GM18867 (cell line): ENCODE results near the gene UCP1.
A peak's percentile ranks its signal among the peaks of the same experiment; 100 is the strongest.

Experiments used
- ATAC-seq: cut with Tn5 transposase; IDR thresholded peaks from one replicate; pipeline ENCODE4 v1.9.1; 2021; ENCODE audit warnings: mild to moderate bottlenecking, moderate library complexity; ENCODE audit not compliant: unreplicated experiment

Gene UCP1

GRCh38 chr4:140568507-140569306 is at the start of gene UCP1:
UCP1 (minus strand) TSS chr4:140568961; CDS start chr4:140568729, 232 bp downstream.
- no peak for ATAC-seq

DNA sequence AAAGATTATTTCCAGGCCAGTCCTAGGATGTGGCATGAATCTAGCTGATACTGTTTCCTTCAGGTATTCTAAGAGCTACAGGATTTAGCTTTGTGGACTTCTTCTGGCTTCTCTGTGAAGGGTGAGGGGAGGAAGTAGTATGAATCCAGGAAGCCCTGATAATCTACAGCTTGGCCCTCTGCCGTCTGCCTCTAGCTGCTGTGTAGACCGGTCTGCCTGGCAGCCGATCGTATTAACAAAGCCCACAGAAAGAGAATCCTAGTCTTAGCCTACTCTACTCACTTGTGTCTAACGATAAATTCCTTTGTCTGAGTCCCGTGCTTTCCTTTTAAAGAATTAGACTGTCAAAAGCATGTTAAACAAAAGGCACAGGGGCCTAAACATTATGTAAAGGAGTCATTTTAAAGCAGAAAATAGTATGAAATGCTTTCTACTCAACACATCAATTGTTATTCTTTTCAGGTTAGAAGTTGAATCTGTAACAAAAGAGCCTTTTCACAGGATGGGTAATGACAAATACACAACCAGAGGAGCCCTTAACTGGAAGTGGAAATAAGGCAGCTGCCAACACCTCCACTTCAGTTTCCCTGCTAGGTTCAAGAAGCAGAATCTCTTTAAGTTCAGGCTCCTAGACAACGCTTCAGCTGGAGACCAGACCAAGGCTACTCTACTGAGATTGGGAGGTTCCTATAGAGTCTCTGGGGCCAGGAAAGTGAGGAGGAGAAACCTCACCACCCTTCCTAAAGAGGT is 48.9 kb upstream of the UCP1 start:
- ATAC-seq, result no peak

DNA sequence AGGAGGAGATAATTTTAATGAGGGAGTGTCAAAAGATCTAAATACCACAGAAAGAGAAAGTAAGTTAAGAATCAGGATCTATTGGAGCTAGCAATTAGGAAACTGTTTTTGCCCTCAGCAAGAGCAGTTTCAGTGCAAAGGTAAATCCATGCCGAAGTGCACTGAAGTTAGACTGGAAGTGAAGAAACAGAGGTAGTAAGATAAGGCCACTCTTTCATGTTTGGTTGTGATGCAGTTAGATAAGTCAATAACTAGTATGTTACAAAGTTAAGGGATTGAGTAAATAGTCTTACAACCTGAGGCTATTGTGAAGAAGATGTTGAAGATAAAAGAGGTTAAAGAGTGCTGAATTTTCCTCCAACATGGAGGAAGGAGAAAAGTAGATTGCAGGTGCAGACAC is 46.7 kb upstream of the UCP1 start:
- ATAC-seq, result no peak

DNA sequence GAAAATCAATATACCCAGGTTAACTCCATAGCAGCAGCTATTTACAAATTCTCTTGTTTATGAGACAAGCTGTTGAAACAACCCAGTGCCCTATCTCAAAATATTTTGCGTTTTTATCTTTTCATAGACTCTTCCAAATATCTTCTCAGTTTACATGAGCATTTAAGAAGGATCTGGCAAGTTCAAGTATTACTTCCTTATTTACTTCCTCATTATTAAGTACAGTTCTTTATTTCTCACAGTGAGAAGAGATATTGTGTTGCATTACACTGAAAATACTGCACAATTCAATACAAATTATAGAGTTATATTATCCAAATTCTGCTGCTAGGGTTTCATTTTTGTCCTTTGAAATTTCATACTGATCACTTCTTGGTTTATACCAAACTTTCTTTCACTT is 43.6 kb upstream of the UCP1 start:
- no peak for ATAC-seq

- ATAC-seq, result no peak
Measured at GRCh38 chr4:140611854-140612253, 43.1 kb upstream of the UCP1 start.

GRCh38 chr4:140609548-140610425 is 41.0 kb upstream of the UCP1 start:
- peak; percentile 88 for ATAC-seq

- no peak for ATAC-seq
Measured at GRCh38 chr4:140607852-140608251, 39.1 kb upstream of the UCP1 start.

GRCh38 chr4:140604544-140604943 is 35.8 kb upstream of the UCP1 start:
- ATAC-seq, result no peak

- ATAC-seq, result no peak
Measured at GRCh38 chr4:140603286-140603685, 34.5 kb upstream of the UCP1 start.

- ATAC-seq, result no peak
Measured at GRCh38 chr4:140602714-140603113, 34.0 kb upstream of the UCP1 start.

- no peak for ATAC-seq
Measured at GRCh38 chr4:140600408-140600807, 31.6 kb upstream of the UCP1 start.

GRCh38 chr4:140595065-140595464 is 26.3 kb upstream of the UCP1 start:
- peak; percentile 97 for ATAC-seq

GRCh38 chr4:140584439-140584838 is 15.7 kb upstream of the UCP1 start:
- no peak for ATAC-seq

- ATAC-seq, result no peak
Measured at GRCh38 chr4:140581078-140581477, 12.3 kb upstream of the UCP1 start.

- no peak for ATAC-seq
Measured at GRCh38 chr4:140579278-140579677, 10.5 kb upstream of the UCP1 start.

GRCh38 chr4:140575489-140575888 is 6.7 kb upstream of the UCP1 start:
- ATAC-seq, result no peak

DNA sequence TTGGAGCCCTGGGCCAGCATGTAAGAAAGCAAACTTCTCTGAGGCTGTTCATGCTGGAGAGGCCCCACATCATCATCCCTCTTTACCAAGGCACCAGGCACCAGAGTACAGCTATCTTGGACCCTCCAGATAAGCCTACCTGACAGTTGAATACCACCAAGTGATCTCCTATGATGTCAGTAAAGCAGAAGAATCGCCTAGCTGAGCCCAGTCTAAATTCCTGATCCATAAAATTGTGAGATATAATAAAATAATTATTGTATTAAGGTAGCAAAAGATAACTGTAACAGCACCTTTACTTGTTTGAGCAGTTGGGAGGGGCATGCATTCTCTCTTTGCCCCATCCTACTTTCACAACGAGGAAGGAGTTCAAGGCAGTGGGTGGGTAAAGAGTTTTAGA is 2.9 kb upstream of the UCP1 start:
- no peak for ATAC-seq

DNA sequence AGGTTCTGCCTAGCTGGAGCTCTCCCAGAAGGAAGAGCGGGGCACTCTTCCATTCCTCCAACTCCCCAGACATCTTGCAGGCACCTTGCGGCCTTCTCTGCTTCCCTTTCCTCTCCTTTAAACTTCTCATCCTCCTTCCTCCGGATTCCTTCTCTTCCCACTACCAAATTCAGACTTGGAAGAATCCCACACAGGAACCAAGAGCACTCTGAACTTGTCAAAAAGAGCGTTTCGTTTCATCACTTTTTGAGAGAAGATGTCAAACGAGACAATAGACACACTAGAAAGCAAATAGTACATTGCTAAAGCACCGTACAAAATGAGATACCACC is 512 bp upstream of the UCP1 start:
- no peak for ATAC-seq

DNA sequence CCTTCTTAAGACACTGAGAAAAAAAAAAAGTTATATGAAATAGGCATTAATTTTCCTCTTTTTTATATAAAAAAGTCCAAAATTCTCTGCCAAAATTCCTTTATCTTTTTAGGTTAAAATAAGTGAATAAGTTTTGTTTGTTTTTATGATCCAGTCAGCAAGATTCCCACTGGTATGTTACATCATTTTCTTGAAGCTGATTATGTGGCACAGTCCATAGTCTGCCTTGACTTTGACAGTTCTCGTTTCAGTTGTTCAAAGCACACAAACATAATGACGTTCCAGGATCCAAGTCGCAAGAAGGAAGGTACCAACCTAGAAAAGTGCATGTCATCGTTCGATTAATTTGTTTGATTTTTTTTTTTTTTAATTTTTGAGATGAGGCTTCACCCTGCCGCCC is 9.1 kb downstream of the UCP1 start:
- no peak for ATAC-seq

- ATAC-seq, result no peak
Measured at GRCh38 chr4:140557831-140558435, 10.8 kb downstream of the UCP1 start.
